CD4-positive, alpha-beta T cell treated with Interleukin-1 beta for 1 hour (primary cell): Measurements from ENCODE around the gene GATD1.

ENCODE experiments used
- DNase-seq, 2 donors: peaks; one replicate each; pipeline ENCODE4 v3.0.0-alpha.2; 2020 to 2022

The GATD1 gene

DNA sequence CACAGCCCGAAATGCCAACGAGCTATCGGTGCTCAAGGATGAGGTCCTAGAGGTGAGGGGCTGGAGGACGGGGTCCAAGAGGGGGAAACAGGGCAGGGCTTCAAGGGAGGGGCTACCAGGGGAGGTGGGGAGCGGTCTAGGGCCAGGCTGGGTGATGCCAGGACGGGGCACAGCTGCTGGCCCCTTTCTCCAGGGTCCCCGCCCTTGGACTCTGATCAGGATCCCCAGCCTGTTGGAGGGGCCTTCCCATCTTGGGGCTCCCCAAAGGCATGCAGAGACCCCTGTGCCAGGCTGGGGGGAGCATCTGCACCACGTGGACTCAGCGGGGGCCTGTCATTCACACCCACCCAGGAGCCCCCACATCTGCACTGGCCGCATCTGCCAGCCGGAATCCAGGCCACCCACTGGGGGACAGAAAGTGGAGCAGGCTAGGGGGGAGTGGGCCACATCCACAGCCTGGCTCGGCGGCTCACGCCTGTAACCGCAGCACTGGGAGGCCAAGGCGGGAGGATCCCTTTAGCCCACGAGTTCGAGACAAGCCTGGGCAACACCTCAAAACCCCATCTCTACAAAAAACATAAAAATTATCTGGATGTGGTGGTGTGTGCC is 52.4 kb downstream of the GATD1 start:
- DNase-seq = no peak

DNA sequence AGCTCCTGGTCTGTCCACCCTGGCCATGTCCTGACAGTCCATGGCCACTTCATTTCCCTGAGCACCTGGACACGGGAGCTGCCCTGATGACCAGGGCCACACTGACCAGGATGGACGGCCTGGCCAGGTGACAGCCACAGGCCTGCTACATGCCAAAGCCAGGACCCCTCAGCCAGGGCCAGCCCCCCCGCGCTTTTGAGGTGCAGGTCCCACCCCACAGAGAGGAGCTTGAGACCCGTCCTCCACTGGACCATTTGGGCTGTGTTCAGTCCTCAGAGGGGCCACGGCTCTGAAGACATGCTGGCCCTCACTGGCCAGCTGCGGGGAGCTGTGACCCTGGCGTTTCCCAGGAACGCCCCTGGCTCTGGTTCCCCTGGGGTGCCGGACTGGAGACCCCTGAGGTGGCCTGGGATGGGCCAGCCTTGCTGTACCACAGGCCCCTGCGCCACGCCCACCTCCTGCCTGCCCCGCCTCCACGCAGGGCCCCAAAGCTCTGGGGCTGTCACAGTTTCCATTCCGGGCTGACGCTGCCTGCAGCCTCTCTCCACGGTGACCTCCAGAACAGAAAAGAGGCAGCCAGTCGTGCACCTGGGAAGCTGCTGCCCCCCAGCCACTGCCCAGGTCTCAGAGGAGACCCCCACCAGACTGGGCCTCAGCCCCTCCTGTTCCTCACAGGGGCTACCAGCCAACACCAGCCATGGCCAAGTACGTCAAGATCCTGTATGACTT is 53.1 kb downstream of the GATD1 start:
- no peak for DNase-seq

DNA sequence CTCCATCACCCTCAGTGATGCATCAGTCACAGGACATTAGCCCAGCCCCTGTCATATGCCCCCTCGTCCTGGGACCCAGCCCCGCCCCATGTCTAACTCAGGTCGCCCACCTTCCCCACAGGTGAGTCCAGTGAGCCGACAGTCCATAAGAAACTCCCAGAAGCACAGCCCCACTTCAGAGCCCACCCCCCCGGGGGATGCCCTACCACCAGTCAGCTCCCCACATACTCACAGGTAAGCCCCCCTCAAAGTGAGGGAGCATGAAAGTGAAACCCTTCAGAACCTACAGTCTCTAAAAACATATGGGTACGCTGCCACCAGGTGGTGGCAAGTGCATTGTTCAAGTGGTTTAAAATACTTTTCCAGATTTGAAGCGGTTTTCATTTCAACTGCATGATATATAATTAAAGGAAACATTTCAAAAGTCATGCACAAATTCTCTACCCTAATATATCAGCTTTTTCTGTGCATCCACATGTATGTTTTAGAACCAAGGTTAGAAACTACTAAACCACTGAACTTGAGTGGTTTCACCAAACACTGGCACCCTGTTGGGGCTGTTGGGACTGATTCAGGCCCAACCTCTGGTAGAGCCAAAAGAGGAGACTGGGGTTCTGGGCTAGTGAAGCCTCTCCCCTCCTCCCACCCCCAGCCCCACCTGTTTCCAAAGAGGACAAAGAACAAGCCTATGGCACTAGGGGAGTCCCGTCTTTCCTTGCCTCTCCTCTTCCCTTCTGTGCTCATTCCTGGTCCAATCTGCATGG is 54.0 kb downstream of the GATD1 start:
- peak; percentile 63 to 71 for DNase-seq

DNA sequence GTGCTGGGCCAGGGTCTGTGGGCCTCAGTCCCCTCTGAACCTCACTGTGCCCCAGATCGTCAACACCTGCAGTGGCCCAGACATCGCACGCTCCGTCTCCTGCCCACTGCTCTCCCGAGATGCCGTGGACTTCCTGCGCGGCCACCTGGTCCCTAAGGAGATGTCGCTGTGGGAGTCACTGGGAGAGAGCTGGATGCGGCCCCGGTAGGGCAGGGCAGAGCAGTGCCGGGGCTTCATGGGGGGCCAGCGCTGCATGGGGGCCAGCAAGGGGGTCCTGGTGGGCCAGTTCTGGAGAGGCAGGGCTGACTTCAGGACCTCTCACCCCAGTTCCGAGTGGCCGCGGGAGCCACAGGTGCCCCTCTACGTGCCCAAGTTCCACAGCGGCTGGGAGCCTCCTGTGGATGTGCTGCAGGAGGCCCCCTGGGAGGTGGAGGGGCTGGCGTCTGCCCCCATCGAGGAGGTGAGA is 54.9 kb downstream of the GATD1 start:
- no peak for DNase-seq

DNA sequence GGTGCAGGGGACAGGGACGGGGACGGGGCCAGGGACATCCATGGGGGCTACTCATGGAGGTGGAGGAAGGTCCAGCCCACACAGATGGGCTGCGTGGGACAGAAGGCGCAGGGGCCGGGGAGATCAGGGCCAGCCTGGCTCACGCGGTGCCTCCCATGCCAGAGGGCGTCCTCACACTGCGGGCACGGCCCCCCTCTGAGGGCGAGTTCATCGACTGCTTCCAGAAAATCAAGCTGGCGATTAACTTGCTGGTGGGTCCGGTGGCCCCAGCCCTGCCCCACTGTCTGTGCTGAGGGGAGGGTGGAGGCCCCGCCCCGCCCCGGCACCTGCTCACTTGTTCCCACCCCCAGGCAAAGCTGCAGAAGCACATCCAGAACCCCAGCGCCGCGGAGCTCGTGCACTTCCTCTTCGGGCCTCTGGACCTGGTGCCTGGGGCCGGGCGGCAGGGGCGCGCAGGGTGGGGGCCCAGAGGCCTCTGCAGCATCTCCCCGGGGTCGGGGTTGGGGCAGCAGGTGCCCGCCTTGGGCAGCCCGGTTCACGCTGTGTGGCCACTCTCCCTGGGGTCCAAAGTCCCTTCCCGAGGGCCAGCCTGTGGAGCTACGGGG is 55.4 kb downstream of the GATD1 start:
- peak; percentile 62 to 77 for DNase-seq

DNA sequence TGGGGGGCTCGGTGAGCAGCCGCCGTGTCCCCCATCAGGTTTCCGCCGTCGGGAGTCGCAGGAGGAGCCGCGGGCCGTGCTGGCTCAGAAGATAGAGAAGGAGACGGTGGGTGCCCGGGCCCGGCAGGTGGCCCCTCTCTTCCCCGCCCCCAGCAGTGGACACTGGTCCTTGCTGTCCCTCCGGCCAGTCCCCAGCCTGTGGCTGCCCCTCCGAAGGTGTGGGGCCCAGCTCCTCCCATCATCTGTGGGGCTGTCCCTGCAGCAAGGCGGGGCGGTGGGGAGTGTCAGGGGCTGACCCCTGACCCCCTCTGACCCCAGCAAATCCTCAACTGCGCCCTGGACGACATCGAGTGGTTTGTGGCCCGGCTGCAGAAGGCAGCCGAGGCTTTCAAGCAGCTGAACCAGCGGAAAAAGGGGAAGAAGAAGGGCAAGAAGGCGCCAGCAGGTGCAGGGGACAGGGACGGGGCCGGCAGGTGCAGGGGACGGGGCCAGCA is 56.0 kb downstream of the GATD1 start:
- DNase-seq = no peak

DNA sequence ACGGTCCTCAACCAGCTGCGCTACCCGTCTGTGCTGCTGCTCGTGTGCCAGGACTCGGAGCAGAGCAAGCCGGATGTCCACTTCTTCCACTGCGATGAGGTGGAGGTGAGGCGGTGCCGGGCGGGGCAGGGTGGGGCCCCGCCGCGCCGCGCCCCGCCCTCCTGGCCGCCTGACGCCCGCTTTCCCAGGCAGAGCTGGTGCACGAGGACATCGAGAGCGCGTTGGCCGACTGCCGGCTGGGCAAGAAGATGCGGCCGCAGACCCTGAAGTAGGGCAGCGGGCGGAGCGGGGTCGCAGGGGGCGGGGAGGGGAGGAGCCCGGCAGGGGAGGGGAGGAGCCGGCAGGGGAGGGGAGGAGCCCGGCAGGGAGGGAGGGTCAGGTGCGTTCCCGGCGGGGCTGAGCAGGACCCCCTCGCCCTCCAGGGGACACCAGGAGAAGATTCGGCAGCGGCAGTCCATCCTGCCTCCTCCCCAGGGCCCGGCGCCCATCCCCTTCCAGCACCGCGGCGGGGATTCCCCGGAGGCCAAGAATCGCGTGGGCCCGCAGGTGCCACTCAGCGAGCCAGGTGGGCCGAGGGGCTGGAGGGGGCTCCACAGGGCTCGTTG is 56.5 kb downstream of the GATD1 start:
- DNase-seq = peak; percentile 27 to 38

DNA sequence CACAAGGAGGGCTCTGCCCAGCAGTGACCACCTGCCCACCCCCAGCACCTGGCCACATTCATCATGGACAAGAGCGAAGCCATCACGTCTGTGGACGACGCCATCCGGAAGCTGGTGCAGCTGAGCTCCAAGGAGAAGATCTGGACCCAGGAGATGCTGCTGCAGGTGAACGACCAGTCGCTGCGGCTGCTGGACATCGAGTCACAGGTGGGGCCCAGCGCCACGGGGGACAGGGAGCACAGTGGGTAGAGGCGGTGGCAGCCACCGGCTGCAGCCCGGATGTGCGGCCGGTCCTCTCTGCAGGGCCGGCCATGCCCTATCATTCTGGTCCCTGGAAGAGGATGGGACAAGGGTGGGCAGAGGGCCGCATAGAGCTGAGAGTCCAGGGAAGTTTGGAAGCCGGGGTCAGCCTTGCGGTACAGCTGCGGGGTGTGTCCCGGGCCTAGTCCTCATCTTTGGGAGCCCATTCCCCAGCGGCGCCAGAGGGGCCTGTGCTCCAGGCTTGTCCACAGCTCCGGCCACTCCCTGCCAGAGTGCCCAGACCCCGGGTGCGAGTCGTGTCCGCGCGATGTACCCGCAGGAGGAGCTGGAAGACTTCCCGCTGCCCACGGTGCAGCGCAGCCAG is 57.2 kb downstream of the GATD1 start:
- no peak for DNase-seq

DNA sequence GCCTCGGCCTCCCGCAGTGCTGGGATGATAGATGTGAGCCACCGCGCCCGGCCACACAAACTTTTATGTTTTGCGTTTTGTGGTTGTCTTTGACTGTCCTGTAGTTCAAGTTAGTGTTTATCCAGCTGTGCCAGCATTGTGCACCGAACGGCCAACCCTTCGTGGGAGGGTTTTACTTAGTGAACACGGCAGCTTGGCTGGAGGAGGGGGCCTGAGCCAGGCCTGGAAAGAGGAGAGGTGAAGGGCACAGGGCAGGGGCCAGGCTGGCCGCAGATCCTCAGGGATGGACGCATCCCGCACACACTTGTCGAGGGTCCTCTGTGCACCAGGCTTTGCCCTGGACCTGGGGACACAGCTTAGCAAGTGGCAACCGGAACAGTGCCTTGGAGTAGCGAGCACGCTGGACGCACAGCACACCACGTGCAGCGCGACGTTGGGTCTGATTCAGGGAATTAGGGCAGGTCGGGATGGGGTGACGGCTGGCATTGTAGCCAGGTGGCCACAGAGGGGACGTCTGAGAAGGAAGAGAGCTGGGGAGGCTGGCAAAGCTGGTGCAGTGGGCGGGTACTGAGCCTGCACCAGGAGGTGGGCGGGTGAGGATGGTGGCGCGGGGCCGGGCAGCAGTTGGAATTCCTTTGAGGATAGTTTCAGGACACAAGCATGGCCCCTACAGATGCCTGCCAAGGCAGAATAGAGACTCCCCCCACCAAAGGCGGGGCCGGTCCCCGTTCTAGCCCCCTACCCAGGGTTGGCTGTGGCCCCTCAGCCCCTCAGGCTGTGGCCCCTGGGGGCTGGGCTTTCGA is 57.9 kb downstream of the GATD1 start:
- DNase-seq = no peak
